Effector memory CD4-positive, alpha-beta T cell (primary cell): Measurements from ENCODE around the gene FRY.

Experiments
- DNase-seq, 3 donors: peaks; one replicate each; pipeline ENCODE4 v3.0.0-alpha.2; 2020
- H3K27ac ChIP-seq: 2 replicates; pipeline ENCODE4 v1.7.0; 2013; ENCODE audit warnings: mild to moderate bottlenecking, low read length, moderate library complexity; ENCODE audit not compliant: insufficient read depth, poor library complexity, severe bottlenecking
- H3K27me3 ChIP-seq: replicated peaks from 2 replicates; pipeline ENCODE4 v1.7.0; 2013; ENCODE audit warnings: mild to moderate bottlenecking, low read length; ENCODE audit not compliant: insufficient read depth, control insufficient read depth, poor library complexity, severe bottlenecking
- H3K36me3 ChIP-seq: 2 replicates; pipeline ENCODE4 v1.7.0; 2013; ENCODE audit warnings: mild to moderate bottlenecking, low read length, moderate library complexity; ENCODE audit not compliant: control insufficient read depth, insufficient read depth
- H3K4me1 ChIP-seq: 2 replicates; pipeline ENCODE4 v1.7.0; 2013; ENCODE audit warnings: low read length, mild to moderate bottlenecking; ENCODE audit not compliant: control insufficient read depth, insufficient read depth, poor library complexity, severe bottlenecking
- H3K4me3 ChIP-seq: 2 replicates; pipeline ENCODE4 v1.7.0; 2013; ENCODE audit warnings: low read length, low read depth, mild to moderate bottlenecking; ENCODE audit not compliant: insufficient read depth, poor library complexity, severe bottlenecking
- H3K9me3 ChIP-seq: 2 replicates; pipeline ENCODE4 v1.7.0; 2013; ENCODE audit warnings: mild to moderate bottlenecking, low read length, moderate library complexity; ENCODE audit not compliant: control insufficient read depth

The FRY gene

DNA sequence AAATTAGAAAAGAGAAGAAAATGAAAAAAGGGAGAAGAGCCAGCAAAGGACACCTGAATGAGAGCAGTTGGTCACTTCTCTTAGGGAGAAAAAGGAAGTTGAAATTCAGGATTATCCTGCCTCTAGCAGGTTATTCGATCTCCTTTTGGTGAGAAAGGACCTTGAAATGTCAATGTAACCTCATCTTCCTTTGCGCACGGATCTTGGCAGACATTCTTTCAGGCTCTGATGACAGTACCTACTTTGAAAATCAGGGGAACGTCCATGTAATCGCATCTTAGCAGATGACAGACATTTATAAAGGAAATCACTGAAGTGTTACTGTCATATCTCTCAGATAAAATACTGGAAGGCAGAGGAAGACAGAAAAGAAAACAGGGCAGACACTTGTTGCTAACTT lies 36.7 kb downstream of the FRY start:
- no peaks in the 10 kb centered on the region for H3K9me3 ChIP-seq
- no peak overlapping the region for H3K4me3 ChIP-seq
- no peaks in the 10 kb centered on the region for H3K4me1 ChIP-seq
- DNase-seq, result no peak
- H3K36me3 ChIP-seq, result no peaks in the 10 kb centered on the region
- H3K27ac ChIP-seq, result no peak overlapping the region
- H3K27me3 ChIP-seq, result no peaks in the 10 kb centered on the region

DNA sequence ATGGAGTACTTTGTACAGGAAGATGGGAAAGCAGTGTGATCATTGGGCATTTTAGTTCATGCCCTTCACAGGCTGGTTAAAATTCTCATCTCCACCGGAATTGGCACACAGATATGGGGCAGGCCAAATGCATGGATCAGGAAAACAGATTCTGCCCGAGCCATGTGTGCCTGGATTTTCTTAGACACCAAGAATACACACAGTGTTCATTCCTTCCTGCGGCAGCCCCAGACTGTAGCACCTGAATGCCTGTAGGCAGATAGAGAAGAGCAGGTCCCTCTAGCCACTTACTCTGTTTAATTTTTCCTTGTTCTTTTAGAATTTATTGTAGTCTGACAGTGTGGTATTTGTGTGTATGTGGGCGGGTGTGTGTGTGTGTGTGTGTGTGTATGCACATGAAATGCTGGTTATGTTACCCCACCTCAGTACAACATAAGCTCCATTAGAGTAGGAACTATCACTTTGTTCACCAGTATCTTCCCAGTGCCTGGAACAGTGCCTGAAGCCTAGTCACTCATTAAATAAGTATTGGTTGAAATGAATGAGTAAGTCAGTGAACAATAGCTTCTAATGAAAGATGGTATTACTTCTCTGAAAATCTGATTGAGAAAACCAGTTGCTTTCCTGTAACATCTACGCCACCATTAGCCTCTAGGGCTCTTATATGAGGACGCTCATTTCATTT lies 41.7 kb downstream of the FRY start:
- H3K27ac ChIP-seq, result no peak overlapping the region
- DNase-seq, result no peak
- H3K4me3 ChIP-seq, result no peak overlapping the region
- no peaks in the 10 kb centered on the region for H3K4me1 ChIP-seq
- H3K27me3 ChIP-seq, result no peaks in the 10 kb centered on the region
- no peaks in the 10 kb centered on the region for H3K9me3 ChIP-seq
- no peaks in the 10 kb centered on the region for H3K36me3 ChIP-seq

DNA sequence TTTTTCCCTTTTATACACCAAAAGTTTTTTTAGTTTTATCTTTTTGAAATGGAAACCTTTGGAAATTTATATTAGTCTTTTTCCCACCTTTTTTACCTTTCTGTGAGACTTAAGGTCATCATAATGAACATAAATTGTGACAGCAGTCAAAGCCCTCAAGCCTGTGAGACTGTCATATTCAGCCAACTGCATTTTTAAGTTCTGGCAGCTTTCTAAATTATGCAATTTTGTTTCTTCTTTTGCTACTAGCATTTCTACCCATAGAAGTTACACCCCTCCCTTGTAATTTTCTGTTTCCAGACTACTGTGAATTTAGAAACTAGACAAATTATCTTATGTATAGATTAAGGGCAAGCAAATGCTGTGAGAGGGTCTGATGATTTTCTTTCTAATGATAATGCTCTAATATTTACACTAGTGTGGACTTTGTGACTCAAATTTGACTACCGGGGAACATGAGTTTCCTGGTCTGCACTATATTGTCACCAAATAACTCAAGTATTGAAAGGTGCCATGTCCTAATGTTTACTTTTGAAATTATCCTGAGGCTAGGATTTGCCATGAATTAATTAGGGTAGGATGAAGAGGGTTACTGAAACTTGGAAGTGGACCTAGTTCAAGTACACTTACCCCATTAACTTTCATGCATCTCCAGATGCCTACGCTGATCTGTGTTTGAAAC lies 43.7 kb downstream of the FRY start:
- Histone ChIP-seq H3K27me3 (no peaks in the 10 kb centered on the region), H3K36me3 (no peaks in the 10 kb centered on the region), H3K27ac (no peak overlapping the region), H3K4me1 (no peaks in the 10 kb centered on the region), H3K4me3 (no peak overlapping the region), H3K9me3 (no peaks in the 10 kb centered on the region)
- DNase-seq, result no peak

DNA sequence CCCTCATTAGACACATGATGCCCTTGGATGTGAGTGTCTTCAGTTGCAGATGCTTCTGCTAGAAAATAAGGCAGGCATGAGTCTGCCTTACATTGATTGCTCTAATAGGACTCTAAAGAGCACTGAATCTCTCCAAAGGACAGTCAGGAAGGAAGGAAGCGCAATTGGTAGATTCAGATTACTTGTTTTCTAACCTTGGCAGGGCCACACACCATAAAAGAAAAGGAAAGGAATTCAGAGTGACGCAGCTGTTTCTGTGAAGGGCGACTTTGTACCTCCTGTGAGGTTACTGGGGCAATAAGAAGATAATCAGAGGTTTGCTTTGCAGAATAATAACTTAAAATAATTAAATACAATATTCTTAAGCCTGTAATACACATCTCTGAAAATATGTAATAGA lies 48.0 kb downstream of the FRY start:
- no peaks in the 10 kb centered on the region for H3K9me3 ChIP-seq
- DNase-seq, result no peak
- H3K4me1 ChIP-seq, result no peaks in the 10 kb centered on the region
- H3K36me3 ChIP-seq, result no peaks in the 10 kb centered on the region
- H3K27me3 ChIP-seq, result no peaks in the 10 kb centered on the region
- H3K27ac ChIP-seq, result no peak overlapping the region
- H3K4me3 ChIP-seq, result no peak overlapping the region

DNA sequence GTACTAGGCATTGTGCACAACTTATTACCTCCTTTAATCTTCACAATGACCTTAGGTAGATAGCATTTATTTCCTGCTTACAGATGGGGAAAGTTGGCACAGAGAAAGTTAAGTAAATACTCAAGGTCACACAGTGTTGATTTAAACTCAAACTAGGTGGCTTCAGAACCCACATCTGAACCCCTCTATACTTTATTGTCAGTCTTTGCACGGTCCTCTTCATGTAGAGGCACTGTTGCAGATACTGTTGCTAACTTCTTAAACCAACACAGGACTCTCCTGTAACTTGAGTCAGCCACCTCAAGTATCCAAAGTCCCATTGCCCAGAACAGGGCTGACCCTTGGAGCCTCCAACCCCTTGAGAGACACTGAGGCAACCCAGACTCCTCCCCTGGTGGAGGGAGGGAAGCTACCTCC lies 48.8 kb downstream of the FRY start:
- no peak for DNase-seq
- Histone ChIP-seq H3K36me3 (no peaks in the 10 kb centered on the region), H3K4me1 (no peaks in the 10 kb centered on the region), H3K27ac (no peak overlapping the region), H3K27me3 (no peaks in the 10 kb centered on the region), H3K4me3 (no peak overlapping the region), H3K9me3 (no peaks in the 10 kb centered on the region)

DNA sequence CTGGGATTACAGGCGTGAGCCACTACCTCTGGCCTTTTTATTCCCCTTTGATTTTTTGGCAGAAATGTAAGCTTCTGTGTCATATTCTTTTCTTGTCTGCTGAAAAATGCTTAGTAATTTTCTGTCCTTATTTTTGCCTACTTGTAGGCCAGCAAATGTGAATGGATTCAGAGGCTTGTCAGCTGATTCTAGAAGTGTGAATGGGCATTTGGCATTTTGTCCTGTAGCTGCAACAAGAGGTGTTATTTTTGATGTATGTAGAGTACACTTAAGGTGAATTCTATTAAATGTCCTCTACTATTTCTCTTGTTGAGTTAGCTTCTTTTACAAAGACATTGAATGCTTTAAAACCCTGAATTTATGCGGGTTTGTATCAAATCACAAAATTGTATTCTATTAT lies 50.0 kb downstream of the FRY start:
- DNase-seq, result no peak
- peaks cover 5% of the 10 kb centered on the region for H3K36me3 ChIP-seq
- H3K27ac ChIP-seq, result no peak overlapping the region
- no peaks in the 10 kb centered on the region for H3K9me3 ChIP-seq
- H3K27me3 ChIP-seq, result no peaks in the 10 kb centered on the region
- H3K4me3 ChIP-seq, result no peak overlapping the region
- H3K4me1 ChIP-seq, result no peaks in the 10 kb centered on the region

DNA sequence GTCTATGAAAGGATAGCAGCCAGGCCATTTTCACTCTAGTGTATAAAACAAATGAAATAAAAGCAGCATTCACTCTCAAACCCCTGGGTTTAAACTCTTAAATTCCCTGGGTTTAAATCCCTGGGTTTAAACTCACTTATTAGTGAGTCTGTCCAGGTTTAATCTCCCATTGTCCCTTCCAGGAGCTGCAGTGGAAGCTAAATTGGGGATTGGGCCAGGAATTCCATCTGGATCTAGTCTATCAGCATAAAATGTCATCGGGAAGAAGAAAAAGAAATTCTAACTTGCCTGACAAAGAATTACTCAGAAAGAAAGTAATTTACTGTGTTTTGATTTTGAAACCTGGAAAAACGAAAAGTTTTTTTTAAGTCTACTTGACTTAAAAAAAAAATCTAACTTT lies 54.8 kb downstream of the FRY start:
- Histone ChIP-seq H3K9me3 (no peaks in the 10 kb centered on the region), H3K36me3 (peaks cover 5% of the 10 kb centered on the region), H3K4me3 (no peak overlapping the region), H3K27me3 (no peaks in the 10 kb centered on the region), H3K27ac (no peak overlapping the region), H3K4me1 (no peaks in the 10 kb centered on the region)
- no peak for DNase-seq

DNA sequence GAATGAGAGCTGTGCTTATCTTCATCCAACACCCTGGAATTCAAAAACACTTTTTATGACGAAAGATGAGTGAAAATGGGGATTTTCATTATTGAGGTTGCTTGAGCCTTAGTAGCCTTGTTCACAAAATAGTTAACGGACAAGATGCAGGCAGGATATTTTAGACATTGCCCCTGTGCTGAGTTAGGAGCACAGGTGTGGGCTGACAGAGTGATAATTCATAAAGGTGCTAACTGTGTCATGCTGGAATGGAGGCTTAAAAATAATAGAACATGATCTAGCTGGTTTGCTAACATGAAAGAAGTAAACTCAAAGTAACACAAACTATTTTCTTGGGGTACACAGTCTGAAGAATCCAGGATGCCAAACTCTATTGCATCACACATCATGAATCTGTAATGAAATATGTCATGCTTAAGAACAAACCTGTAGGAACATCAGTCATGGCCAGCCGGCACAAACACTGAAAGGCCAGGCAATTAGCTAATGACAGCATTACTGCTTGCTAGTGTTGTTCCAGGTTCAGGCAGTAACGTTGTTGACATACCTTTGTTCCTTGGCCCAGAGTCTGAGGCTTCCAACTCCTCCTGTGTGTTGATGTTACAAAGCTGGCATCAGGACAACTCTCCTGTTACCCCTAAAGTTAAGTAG lies 55.3 kb downstream of the FRY start:
- Histone ChIP-seq H3K36me3 (peaks cover 5% of the 10 kb centered on the region), H3K4me3 (no peak overlapping the region), H3K4me1 (no peaks in the 10 kb centered on the region), H3K9me3 (no peaks in the 10 kb centered on the region), H3K27ac (no peak overlapping the region), H3K27me3 (no peaks in the 10 kb centered on the region)
- no peak for DNase-seq

DNA sequence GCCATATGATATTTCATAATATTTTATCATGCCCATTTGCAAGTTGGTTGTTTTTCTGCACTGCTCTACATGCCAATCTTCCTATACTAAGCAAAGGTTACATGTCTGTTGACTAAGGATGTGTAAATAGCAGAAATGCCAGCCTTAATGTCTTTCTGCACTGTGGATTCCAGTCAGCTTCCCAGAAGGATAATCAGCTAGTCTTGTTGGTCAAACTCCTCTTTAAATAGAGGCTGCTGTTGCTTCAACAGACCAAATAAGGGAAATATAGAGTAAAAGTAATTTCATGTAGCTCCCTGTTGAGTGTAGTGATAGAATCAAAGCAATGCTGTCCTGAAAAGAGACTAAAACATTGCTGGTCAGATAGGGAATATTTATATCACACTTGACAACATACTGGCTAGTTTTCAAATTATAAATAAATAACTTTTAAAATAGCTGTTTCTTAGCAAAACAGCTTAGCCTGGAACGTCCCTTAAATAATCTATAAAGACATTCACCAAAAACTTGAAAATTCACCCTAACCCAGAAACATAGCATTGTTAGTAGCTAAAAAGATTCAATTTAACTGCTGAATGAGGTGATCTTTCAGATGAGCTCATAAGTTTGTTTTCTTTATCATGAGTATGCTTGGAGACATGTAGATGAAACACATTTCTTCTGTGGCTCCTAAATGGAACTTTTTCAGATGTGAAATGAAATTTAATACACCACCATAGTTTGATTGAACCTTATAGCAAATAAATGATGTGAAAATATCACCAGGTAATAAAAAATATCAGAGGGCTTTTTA lies 56.6 kb downstream of the FRY start:
- Histone ChIP-seq H3K27ac (no peak overlapping the region), H3K4me3 (no peak overlapping the region), H3K9me3 (no peaks in the 10 kb centered on the region), H3K36me3 (peaks cover 5% of the 10 kb centered on the region), H3K27me3 (no peaks in the 10 kb centered on the region), H3K4me1 (no peaks in the 10 kb centered on the region)
- DNase-seq, result no peak

DNA sequence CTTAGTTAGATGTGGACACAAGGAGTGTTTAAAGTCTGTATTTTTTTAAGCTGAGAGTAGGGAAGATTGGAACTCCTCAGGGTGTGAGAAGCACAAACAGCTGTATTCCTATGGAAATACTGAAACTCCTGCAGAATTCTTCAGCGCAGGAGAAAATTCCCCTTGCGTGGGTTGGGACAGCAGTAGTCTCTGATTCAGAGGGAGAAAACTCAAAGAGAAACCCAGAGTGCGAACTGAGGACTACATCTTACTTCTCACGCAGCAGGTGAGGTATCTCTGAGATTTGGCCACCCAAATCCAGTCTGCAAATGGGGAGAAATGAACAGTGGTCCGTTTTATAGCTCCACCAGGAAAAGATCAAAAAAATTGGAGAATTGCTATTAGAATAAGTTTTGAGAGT lies 60.9 kb downstream of the FRY start:
- Histone ChIP-seq H3K36me3 (no peaks in the 10 kb centered on the region), H3K27me3 (no peaks in the 10 kb centered on the region), H3K4me1 (no peaks in the 10 kb centered on the region), H3K9me3 (no peaks in the 10 kb centered on the region), H3K4me3 (no peak overlapping the region), H3K27ac (no peak overlapping the region)
- DNase-seq, result no peak
